AG10803 (cell line): ENCODE measurements around the gene CEP97.
A peak's percentile ranks its signal among the peaks of the same experiment; 100 is the strongest.

ENCODE experiments used
- DNase-seq: peaks from one replicate; pipeline ENCODE4 v3.0.0; 2010; ENCODE audit warnings: low read depth
- H3K4me3 ChIP-seq: 2 replicates; pipeline ENCODE4 v1.5.1; 2011; ENCODE audit warnings: mild to moderate bottlenecking, low read length, control low read depth
- TF ChIP-seq, protein P1 (sequence below): conservative IDR thresholded peaks from 2 replicates; pipeline ENCODE4 v1.5.1; 2011; ENCODE audit warnings: mild to moderate bottlenecking, low read length, control low read depth, inconsistent platforms

The CEP97 gene

DNA sequence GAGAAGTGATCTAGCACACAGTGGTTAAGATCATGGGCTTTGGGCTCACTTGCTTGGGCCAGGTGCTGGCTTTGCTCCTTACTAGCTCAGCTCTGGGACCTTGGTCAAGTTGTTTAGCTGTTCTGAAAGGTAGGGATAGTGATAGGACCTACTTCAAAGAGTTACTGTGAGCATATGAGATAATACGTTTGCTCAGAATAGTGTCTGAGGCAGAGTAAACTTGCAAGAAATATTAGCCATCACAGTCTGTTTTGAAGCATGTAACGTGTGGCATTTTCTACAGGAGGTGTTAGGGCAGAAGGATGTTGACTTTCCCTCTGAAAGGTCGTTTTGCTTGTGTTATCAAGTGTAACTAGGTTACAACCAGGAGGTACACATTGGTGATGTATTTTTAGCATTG is 90.4 kb downstream of the CEP97 start:
- H3K4me3 ChIP-seq = no peak overlapping the region
- no peak for DNase-seq
- TF ChIP-seq, protein P1, sequence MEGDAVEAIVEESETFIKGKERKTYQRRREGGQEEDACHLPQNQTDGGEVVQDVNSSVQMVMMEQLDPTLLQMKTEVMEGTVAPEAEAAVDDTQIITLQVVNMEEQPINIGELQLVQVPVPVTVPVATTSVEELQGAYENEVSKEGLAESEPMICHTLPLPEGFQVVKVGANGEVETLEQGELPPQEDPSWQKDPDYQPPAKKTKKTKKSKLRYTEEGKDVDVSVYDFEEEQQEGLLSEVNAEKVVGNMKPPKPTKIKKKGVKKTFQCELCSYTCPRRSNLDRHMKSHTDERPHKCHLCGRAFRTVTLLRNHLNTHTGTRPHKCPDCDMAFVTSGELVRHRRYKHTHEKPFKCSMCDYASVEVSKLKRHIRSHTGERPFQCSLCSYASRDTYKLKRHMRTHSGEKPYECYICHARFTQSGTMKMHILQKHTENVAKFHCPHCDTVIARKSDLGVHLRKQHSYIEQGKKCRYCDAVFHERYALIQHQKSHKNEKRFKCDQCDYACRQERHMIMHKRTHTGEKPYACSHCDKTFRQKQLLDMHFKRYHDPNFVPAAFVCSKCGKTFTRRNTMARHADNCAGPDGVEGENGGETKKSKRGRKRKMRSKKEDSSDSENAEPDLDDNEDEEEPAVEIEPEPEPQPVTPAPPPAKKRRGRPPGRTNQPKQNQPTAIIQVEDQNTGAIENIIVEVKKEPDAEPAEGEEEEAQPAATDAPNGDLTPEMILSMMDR = no peak

DNA sequence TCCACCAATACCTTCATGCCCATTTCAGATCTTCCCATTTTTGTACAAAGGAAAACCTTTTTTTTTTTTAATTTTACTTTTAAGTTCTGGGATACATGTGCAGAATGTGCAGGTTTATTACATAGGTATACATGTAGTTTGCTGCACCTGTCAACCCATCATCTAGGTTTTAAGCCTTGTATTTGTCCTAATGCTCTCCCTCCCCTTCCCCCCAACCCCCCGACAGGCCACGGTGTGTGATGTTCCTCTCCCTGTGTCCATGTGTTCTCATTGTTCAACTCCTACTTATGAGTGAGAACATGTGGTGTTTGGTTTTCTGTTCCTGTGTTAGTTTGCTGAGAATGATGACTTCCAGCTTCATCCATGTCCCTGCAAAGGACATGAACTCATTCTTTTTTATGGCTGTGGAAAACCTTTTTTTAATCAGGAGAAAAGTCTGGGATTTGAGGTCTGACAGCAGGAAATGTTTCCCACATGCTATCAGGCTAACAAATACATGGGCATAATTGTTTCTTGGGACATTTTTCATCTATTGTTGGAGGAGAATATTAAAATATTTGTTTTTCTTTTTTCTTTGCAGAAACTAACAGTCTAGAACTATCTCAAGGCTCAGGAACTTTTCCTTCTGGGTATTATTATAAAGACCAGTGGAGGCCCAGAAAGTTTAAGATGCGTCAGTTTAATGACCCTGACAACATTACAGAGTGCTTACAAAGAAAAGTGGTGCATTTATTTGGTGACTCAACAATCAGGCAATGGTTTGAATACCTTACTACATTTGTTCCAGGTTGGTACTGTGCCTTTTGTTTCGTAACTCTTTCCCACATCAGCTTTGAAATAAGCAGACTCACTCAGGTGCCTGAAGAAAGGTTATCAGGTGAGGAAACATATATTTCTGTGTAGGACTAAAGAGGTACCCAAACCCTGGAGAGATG is 92.1 kb downstream of the CEP97 start:
- TF ChIP-seq, protein P1 = no peak
- H3K4me3 ChIP-seq = no peak overlapping the region
- DNase-seq = peak; percentile 41

DNA sequence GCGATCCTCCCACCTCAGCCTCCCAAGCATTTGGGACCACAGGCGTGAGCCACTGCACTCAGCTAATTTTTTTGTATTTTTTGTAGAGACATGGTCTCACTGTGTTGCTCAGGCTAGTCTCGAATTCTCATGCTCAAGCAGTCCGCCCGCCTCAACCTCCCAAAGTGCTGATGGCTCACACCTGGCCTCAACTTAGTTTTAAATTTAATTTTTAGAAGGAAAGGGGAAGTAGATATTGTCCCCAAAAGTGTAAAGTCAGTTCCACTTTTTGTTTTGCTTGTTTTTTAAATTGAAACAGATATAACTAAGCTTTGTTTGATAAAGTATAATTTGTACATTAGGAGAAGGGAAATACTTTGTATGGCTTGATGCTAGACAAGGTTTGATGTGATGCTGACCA is 93.6 kb downstream of the CEP97 start:
- TF ChIP-seq, protein P1 = no peak
- DNase-seq = no peak
- H3K4me3 ChIP-seq = no peak overlapping the region

DNA sequence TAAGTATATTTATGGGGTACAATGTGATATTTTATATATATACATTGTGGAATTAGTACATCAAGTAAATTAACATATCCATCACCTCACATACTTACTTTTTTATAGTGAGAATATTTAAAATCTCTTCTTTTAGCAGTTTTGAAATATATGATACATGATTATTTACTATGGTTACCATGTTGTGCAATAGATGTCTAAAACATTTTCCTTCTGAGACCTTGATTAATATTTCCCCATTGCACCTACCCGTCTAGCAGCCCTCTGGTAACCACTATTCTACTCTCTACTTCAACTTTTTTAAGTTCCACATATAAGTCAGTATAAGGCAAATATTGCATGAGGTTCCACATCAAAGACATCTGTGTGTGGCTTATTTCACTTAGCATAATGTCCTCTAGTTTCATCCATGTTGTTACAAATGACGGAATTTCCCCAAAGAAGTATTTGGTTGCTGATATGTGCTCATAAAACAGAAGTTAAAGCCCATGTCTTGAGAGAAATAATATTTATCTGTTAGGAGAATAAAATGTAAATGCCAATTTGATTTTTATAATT is 95.3 kb downstream of the CEP97 start:
- DNase-seq = no peak
- TF ChIP-seq, protein P1 = no peak
- H3K4me3 ChIP-seq = no peak overlapping the region
